ENCODE results near the gene USP4.
"Not testable (repeated sequence)": the region's sequence is repeated elsewhere in the genome, so short reads cannot be mapped to it uniquely, and the experiment has no call there.

USP4 gene

GRCh38 chr3:49240091-49240490, 99.8 kb downstream of the USP4 start:
- not testable (repeated sequence) for H3K27me3 ChIP-seq (ENCODE audit: control insufficient read depth in 3 of 3, insufficient read depth in 3 of 3, low read depth in 1 of 3, low read length in 3 of 3)

DNA sequence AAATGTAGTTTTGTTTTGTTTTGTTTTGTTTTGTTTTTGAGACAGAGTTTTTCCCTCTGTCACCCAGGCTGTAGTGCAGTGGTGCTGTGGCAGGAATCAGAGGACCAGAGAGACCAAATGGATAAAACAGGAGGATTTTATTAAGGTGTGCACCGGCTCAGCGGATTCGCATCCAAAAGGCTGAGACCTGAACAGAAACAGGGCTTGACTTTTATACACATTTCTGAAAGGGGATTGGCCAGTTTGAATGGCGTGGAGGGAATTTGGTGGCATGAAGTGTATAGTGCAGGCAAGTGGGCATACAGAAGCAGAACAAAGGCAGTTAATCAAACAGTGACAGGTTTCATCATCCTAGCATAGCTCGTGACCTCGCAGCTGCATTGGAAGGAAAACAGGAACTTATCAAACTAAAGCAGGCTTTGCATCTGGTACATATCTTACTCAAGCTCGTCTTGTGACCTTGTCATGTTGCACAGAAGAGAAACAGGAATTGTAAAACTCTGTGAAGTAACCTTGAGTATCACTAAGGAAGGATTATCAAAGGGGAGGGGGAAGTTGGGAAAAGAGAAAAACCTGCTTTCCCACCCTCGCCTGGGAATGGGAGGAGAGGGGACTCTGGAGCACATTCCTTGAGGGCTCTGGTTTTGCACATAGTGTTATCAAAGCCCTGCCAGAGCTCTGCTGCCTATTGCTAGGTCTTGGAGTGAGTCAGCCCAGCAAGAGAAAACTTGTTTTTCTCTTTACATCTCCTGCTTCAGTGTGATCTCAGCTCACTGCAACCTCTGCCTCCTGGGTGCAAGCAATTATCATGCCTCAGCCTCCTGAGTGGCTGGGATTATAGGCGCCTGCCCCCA, 101.4 kb downstream of the USP4 start:
- Histone ChIP-seq H3K4me1 (ENCODE audit: control insufficient read depth in 2 of 2, insufficient read depth in 1 of 2, low read depth in 1 of 2, low read length in 2 of 2) (no peaks in the 10 kb centered on the region), H2AK5ac (ENCODE audit: low read depth, low read length) (no peak overlapping the region), H3K27me3 (ENCODE audit: control insufficient read depth in 3 of 3, insufficient read depth in 3 of 3, low read depth in 1 of 3, low read length in 3 of 3) (no peaks in the 10 kb centered on the region), H2BK15ac (ENCODE audit: low read length) (no peak overlapping the region), H2BK5ac (ENCODE audit: low read length) (no peak overlapping the region), H3K9ac (ENCODE audit: low read depth, low read length, poor library complexity) (no peak overlapping the region), H3K36me3 (replicated peaks in 1 of 2; ENCODE audit: control insufficient read depth in 2 of 2, insufficient read depth in 2 of 2, low read length in 2 of 2) (no peaks in the 10 kb centered on the region), H2BK120ac (ENCODE audit: low read depth, low read length) (no peak overlapping the region), H3K4me3 (ENCODE audit: low read length in 2 of 2) (no peak overlapping the region), H3K27ac (replicated peaks; ENCODE audit: low read length) (no peak overlapping the region), H3K4ac (ENCODE audit: low read length) (no peak overlapping the region), H2AFZ (ENCODE audit: low read length) (peak overlapping the region; percentile 27), H3K9me3 (replicated peaks in 1 of 2; ENCODE audit: control insufficient read depth in 2 of 2, insufficient read depth in 1 of 2, low read depth in 1 of 2, low read length in 2 of 2) (peaks cover 3 to 15% of the 10 kb centered on the region in 2 donors), H3K79me1 (ENCODE audit: low read depth, low read length) (no peaks in the 10 kb centered on the region), H4K91ac (ENCODE audit: low read depth, low read length, poor library complexity) (no peak overlapping the region), H3K14ac (ENCODE audit: low read length) (no peak overlapping the region), H3K18ac (ENCODE audit: low read length) (no peak overlapping the region), H3K4me2 (ENCODE audit: insufficient read depth, low read length, poor library complexity, severe bottlenecking) (no peak overlapping the region), H4K8ac (ENCODE audit: low read depth, low read length) (no peak overlapping the region), H2BK12ac (ENCODE audit: low read length) (no peak overlapping the region), H3K23ac (ENCODE audit: low read depth, low read length, poor library complexity) (no peak overlapping the region)
- no peak for DNase-seq (ENCODE audit: low spot score)
- no CpG with 5 or more reads among the region's 9 CpGs for WGBS, 2 donors (ENCODE audit: extremely low coverage in 2 of 2, insufficient read length in 2 of 2, insufficient replicate concordance in 1 of 2)

More at GRCh38 chr3:49240091-49240490, 99.8 kb downstream of the USP4 start:
- not testable (repeated sequence) for H3K9ac ChIP-seq (ENCODE audit: low read depth, low read length, poor library complexity); H4K91ac ChIP-seq (ENCODE audit: low read depth, low read length, poor library complexity); H3K36me3 ChIP-seq (replicated peaks in 1 of 2; ENCODE audit: control insufficient read depth in 2 of 2, insufficient read depth in 2 of 2, low read length in 2 of 2); H3K4me2 ChIP-seq (ENCODE audit: insufficient read depth, low read length, poor library complexity, severe bottlenecking); H3K4ac ChIP-seq (ENCODE audit: low read length); H3K18ac ChIP-seq (ENCODE audit: low read length); H2BK5ac ChIP-seq (ENCODE audit: low read length); H3K23ac ChIP-seq (ENCODE audit: low read depth, low read length, poor library complexity); H2BK15ac ChIP-seq (ENCODE audit: low read length); H3K27ac ChIP-seq (replicated peaks; ENCODE audit: low read length); H4K8ac ChIP-seq (ENCODE audit: low read depth, low read length); H2BK120ac ChIP-seq (ENCODE audit: low read depth, low read length); H3K79me1 ChIP-seq (ENCODE audit: low read depth, low read length); H3K4me3 ChIP-seq (ENCODE audit: low read length in 2 of 2); H2BK12ac ChIP-seq (ENCODE audit: low read length); H2AK5ac ChIP-seq (ENCODE audit: low read depth, low read length); H3K14ac ChIP-seq (ENCODE audit: low read length); H2AFZ ChIP-seq (ENCODE audit: low read length); H3K4me1 ChIP-seq (ENCODE audit: control insufficient read depth in 2 of 2, insufficient read depth in 1 of 2, low read depth in 1 of 2, low read length in 2 of 2); DNase-seq (ENCODE audit: low spot score); H3K9me3 ChIP-seq (replicated peaks in 1 of 2; ENCODE audit: control insufficient read depth in 2 of 2, insufficient read depth in 1 of 2, low read depth in 1 of 2, low read length in 2 of 2)
- no CpG with 5 or more reads among the region's 11 CpGs for WGBS, 2 donors (ENCODE audit: extremely low coverage in 2 of 2, insufficient read length in 2 of 2, insufficient replicate concordance in 1 of 2)

DNA sequence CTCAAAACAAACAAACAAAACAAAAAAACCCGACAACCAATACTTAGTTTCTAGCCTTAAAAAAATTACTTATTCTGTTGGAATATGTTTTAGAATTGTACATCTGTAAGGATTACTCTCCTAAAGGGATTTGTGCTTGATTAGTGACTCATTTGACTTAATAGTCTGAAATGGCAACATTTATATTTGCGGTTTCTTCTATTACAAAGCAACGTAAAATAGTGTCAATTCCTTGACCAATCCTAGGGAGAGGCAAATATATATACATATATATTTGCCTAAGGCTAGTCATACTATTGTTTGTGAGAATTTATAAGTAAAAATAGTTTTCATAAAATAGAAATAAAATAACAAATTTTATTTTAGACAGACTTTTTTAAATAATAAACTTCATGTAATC, 102.5 kb downstream of the USP4 start:
- no peak for DNase-seq (ENCODE audit: low spot score)
- no peak overlapping the region for H3K23ac ChIP-seq (ENCODE audit: low read depth, low read length, poor library complexity)
- H3K9me3 ChIP-seq (replicated peaks in 1 of 2; ENCODE audit: control insufficient read depth in 2 of 2, insufficient read depth in 1 of 2, low read depth in 1 of 2, low read length in 2 of 2): peaks cover 5 to 26% of the 10 kb centered on the region in 2 donors
- H2AFZ ChIP-seq (ENCODE audit: low read length): no peak overlapping the region
- no peak overlapping the region for H3K18ac ChIP-seq (ENCODE audit: low read length)
- no peaks in the 10 kb centered on the region for H3K27me3 ChIP-seq (ENCODE audit: control insufficient read depth in 3 of 3, insufficient read depth in 3 of 3, low read depth in 1 of 3, low read length in 3 of 3)
- H3K4me3 ChIP-seq (ENCODE audit: low read length in 2 of 2): no peak overlapping the region
- WGBS, 2 donors (ENCODE audit: extremely low coverage in 2 of 2, insufficient read length in 2 of 2, insufficient replicate concordance in 1 of 2): no CpG with 5 or more reads among the region's 3 CpGs
- no peak overlapping the region for H3K27ac ChIP-seq (replicated peaks; ENCODE audit: low read length)
- no peak overlapping the region for H2BK12ac ChIP-seq (ENCODE audit: low read length)
- H3K9ac ChIP-seq (ENCODE audit: low read depth, low read length, poor library complexity): no peak overlapping the region
- H3K79me1 ChIP-seq (ENCODE audit: low read depth, low read length): no peaks in the 10 kb centered on the region
- H4K91ac ChIP-seq (ENCODE audit: low read depth, low read length, poor library complexity): no peak overlapping the region
- H2BK120ac ChIP-seq (ENCODE audit: low read depth, low read length): no peak overlapping the region
- no peak overlapping the region for H2AK5ac ChIP-seq (ENCODE audit: low read depth, low read length)
- no peak overlapping the region for H3K14ac ChIP-seq (ENCODE audit: low read length)
- no peaks in the 10 kb centered on the region for H3K36me3 ChIP-seq (replicated peaks in 1 of 2; ENCODE audit: control insufficient read depth in 2 of 2, insufficient read depth in 2 of 2, low read length in 2 of 2)
- no peak overlapping the region for H2BK15ac ChIP-seq (ENCODE audit: low read length)
- H3K4me2 ChIP-seq (ENCODE audit: insufficient read depth, low read length, poor library complexity, severe bottlenecking): no peak overlapping the region
- H3K4me1 ChIP-seq (ENCODE audit: control insufficient read depth in 2 of 2, insufficient read depth in 1 of 2, low read depth in 1 of 2, low read length in 2 of 2): no peaks in the 10 kb centered on the region
- no peak overlapping the region for H3K4ac ChIP-seq (ENCODE audit: low read length)
- no peak overlapping the region for H4K8ac ChIP-seq (ENCODE audit: low read depth, low read length)
- no peak overlapping the region for H2BK5ac ChIP-seq (ENCODE audit: low read length)

GRCh38 chr3:49236226-49236625, 103.6 kb downstream of the USP4 start:
- Histone ChIP-seq H2BK120ac (ENCODE audit: low read depth, low read length) (no peak overlapping the region), H3K14ac (ENCODE audit: low read length) (no peak overlapping the region), H4K8ac (ENCODE audit: low read depth, low read length) (no peak overlapping the region), H2BK5ac (ENCODE audit: low read length) (no peak overlapping the region), H3K4me3 (ENCODE audit: low read length in 2 of 2) (no peak overlapping the region), H3K4me2 (ENCODE audit: insufficient read depth, low read length, poor library complexity, severe bottlenecking) (no peak overlapping the region), H2AFZ (ENCODE audit: low read length) (no peak overlapping the region), H3K4ac (ENCODE audit: low read length) (no peak overlapping the region), H4K91ac (ENCODE audit: low read depth, low read length, poor library complexity) (no peak overlapping the region), H3K18ac (ENCODE audit: low read length) (no peak overlapping the region), H2BK12ac (ENCODE audit: low read length) (no peak overlapping the region), H2AK5ac (ENCODE audit: low read depth, low read length) (no peak overlapping the region), H3K27me3 (ENCODE audit: control insufficient read depth in 3 of 3, insufficient read depth in 3 of 3, low read depth in 1 of 3, low read length in 3 of 3) (no peaks in the 10 kb centered on the region), H3K9me3 (replicated peaks in 1 of 2; ENCODE audit: control insufficient read depth in 2 of 2, insufficient read depth in 1 of 2, low read depth in 1 of 2, low read length in 2 of 2) (peaks cover 5 to 26% of the 10 kb centered on the region in 2 donors), H3K79me1 (ENCODE audit: low read depth, low read length) (no peaks in the 10 kb centered on the region), H3K36me3 (replicated peaks in 1 of 2; ENCODE audit: control insufficient read depth in 2 of 2, insufficient read depth in 2 of 2, low read length in 2 of 2) (no peaks in the 10 kb centered on the region), H3K23ac (ENCODE audit: low read depth, low read length, poor library complexity) (no peak overlapping the region), H3K27ac (replicated peaks; ENCODE audit: low read length) (no peak overlapping the region), H3K4me1 (ENCODE audit: control insufficient read depth in 2 of 2, insufficient read depth in 1 of 2, low read depth in 1 of 2, low read length in 2 of 2) (no peaks in the 10 kb centered on the region), H3K9ac (ENCODE audit: low read depth, low read length, poor library complexity) (no peak overlapping the region), H2BK15ac (ENCODE audit: low read length) (no peak overlapping the region)
- DNase-seq (ENCODE audit: low spot score): no peak
